ENCODE results near the gene FAM217B. TPM values are rescaled to one million over a fixed set of nuclear protein-coding genes. Genes with fewer than 3 reads are reported as not detected.

Gene FAM217B
- total RNA-seq, 4 donors from 2014 or later = 6.0 to 14.1 (median 9.0) TPM

- Histone ChIP-seq H3K9me3 (no peaks in the 10 kb centered on the region), H3K27ac (replicated peaks in 1 of 4) (peak overlapping the region; percentile 93 to 99 (median 97)), H3K4me3 (peak overlapping the region; percentile 74 to 84 (median 80)), H3K36me3 (peaks cover 6 to 23% (median 15%) of the 10 kb centered on the region in 4 donors), H3K4me1 (peaks cover 41 to 61% (median 54%) of the 10 kb centered on the region in 4 donors), H3K27me3 (no peaks in the 10 kb centered on the region)
- WGBS = 89% methylated on average over 18 of the region's 104 CpGs
- DNase-seq (ENCODE audit: extremely low spot score) = no peak
- intact Hi-C loops (cut with DNase I) = no loop called here
- TF ChIP-seq POLR2A (IDR thresholded peaks at IDR 0.05; ENCODE audit: low read depth) = no peak
- TF ChIP-seq CTCF (IDR thresholded peaks at IDR 0.05) = no peak
- no peak for TF ChIP-seq EP300 (IDR thresholded peaks at IDR 0.05)
- TF ChIP-seq POLR2AphosphoS5 (IDR thresholded peaks at IDR 0.05) = no peak
Observed at GRCh38 chr20:59939052-59939878, 924 bp upstream of the FAM217B start.

- Histone ChIP-seq H3K36me3 (peaks cover 12 to 29% (median 21%) of the 10 kb centered on the region in 4 donors), H3K4me3 (peak overlapping the region; percentile 74 to 84 (median 80)), H3K27me3 (no peaks in the 10 kb centered on the region), H3K27ac (replicated peaks in 1 of 4) (peak overlapping the region; percentile 93 to 99 (median 97)), H3K9me3 (no peaks in the 10 kb centered on the region), H3K4me1 (peaks cover 44 to 63% (median 56%) of the 10 kb centered on the region in 4 donors)
- DNase-seq (ENCODE audit: extremely low spot score) = no peak
- intact Hi-C loops (cut with DNase I) = no loop called here
- WGBS = 1% methylated on average over 12 of the region's 24 CpGs
- no peak for TF ChIP-seq POLR2AphosphoS5 (IDR thresholded peaks at IDR 0.05)
- TF ChIP-seq EP300 (IDR thresholded peaks at IDR 0.05) = no peak
- no peak for TF ChIP-seq CTCF (IDR thresholded peaks at IDR 0.05)
- no peak for TF ChIP-seq POLR2A (IDR thresholded peaks at IDR 0.05; ENCODE audit: low read depth)
Observed at GRCh38 chr20:59939879-59940128, 385 bp upstream of the FAM217B start.

DNA sequence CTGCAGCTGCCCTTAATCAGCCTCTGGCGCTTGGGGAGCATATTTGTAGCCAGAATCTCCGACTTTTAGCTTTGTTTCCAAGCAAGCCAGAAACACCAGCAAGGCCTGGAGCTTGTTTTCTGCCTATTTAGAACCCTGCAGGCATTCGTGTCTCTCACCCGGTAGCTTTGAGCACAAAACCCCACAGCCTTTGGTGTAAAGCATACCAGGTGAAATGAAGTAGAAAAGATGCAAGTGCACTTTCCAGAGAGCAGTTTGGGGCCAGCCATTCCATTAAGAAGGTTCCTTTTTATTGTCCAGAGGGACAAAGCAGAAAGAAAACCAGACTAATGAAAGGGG lies 736 bp downstream of the FAM217B start:
- H3K27ac ChIP-seq (replicated peaks in 1 of 4) = peak overlapping the region; percentile 93 to 99 (median 97)
- H3K4me1 ChIP-seq = peaks cover 55 to 74% (median 67%) of the 10 kb centered on the region in 4 donors
- peak overlapping the region; percentile 74 to 84 (median 80) for H3K4me3 ChIP-seq
- intact Hi-C loops (cut with DNase I) = no loop called here
- no peaks in the 10 kb centered on the region for H3K9me3 ChIP-seq
- H3K27me3 ChIP-seq = no peaks in the 10 kb centered on the region
- TF ChIP-seq POLR2A (IDR thresholded peaks at IDR 0.05; ENCODE audit: low read depth) (no peak), CTCF (IDR thresholded peaks at IDR 0.05) (no peak), EP300 (IDR thresholded peaks at IDR 0.05) (no peak), POLR2AphosphoS5 (IDR thresholded peaks at IDR 0.05) (no peak)
- 0% methylated on average over 4 of the region's 4 CpGs for WGBS
- DNase-seq (ENCODE audit: extremely low spot score) = no peak
- H3K36me3 ChIP-seq = peaks cover 12 to 38% (median 21%) of the 10 kb centered on the region in 4 donors

DNA sequence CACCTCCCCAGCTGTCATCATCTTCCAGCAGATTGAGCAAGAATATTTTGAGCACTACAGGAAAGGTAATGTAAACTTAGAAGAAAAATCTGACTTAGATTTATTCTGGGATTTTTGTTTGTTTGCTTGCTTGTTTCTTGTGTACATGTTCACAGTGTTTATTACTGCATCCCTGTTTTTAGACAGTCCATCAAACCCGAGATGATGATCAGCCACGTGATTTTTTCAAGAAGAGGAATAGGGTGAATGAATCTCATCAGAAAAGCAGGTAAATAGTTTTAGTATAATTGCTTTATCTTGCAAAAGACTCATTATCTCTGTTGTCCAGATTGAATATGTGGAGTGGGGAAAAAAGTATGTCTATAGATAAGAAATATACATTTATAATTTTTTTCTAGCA lies 2.1 kb downstream of the FAM217B start:
- H3K4me3 ChIP-seq = no peak overlapping the region
- peak overlapping the region in 3 of 4 donors; percentile 93 to 99 (median 96) for H3K27ac ChIP-seq (replicated peaks in 1 of 4)
- H3K36me3 ChIP-seq = peaks cover 12 to 38% (median 19%) of the 10 kb centered on the region in 4 donors
- DNase-seq (ENCODE audit: extremely low spot score) = no peak
- H3K4me1 ChIP-seq = peaks cover 47 to 75% (median 62%) of the 10 kb centered on the region in 4 donors
- intact Hi-C loops (cut with DNase I) = no loop called here
- TF ChIP-seq POLR2A (IDR thresholded peaks at IDR 0.05; ENCODE audit: low read depth) (no peak), CTCF (IDR thresholded peaks at IDR 0.05) (no peak), EP300 (IDR thresholded peaks at IDR 0.05) (no peak), POLR2AphosphoS5 (IDR thresholded peaks at IDR 0.05) (no peak)
- 90% methylated on average over 2 of the region's 2 CpGs for WGBS
- H3K9me3 ChIP-seq = no peaks in the 10 kb centered on the region
- H3K27me3 ChIP-seq = no peaks in the 10 kb centered on the region

Measured in esophagus muscularis mucosa (tissue), 4 donors.